Activated CD4-positive, alpha-beta T cell treated with anti-CD3 and anti-CD28 coated beads, Interleukin-2, amount 10 ng/mL, durations not matched to agents 7 days and 5 days (primary cell): ENCODE measurements around the gene TCTN1. TPM values are rescaled to one million over a fixed set of nuclear protein-coding genes. Genes with fewer than 3 reads are reported as not detected.
A peak's percentile ranks its signal among the peaks of the same experiment; 100 is the strongest.

Experiments
- CTCF ChIA-PET: fragments of 350-600 bp; sonication (Branson Sonifier 250); formaldehyde crosslinking; loops from one replicate; lab custom pipeline; 2021; ENCODE audit warnings: antibody characterized with exemption; lab: Charles Lee
- POLR2A ChIA-PET: fragments of 350-600 bp; sonication (Branson Sonifier 250); formaldehyde crosslinking; loops from one replicate; lab custom pipeline; 2021; ENCODE audit warnings: antibody characterized with exemption; lab: Charles Lee
- DNase-seq: peaks from one replicate; pipeline ENCODE4 v3.0.0-alpha.2; 2020
- H3K27ac Mint-ChIP-seq: one replicate; pipeline ENCODE4 v1.8.0; 2021; ENCODE audit warnings: mild to moderate bottlenecking, moderate library complexity, mixed read lengths
- H3K27me3 Mint-ChIP-seq: one replicate; pipeline ENCODE4 v1.8.0; 2021; ENCODE audit warnings: mixed read lengths
- H3K36me3 Mint-ChIP-seq: one replicate; pipeline ENCODE4 v1.8.0; 2021; ENCODE audit warnings: low read depth, mixed read lengths
- H3K4me1 Mint-ChIP-seq: one replicate; pipeline ENCODE4 v1.8.0; 2021; ENCODE audit warnings: mixed read lengths
- H3K4me3 Mint-ChIP-seq: one replicate; pipeline ENCODE4 v1.8.0; 2021; ENCODE audit warnings: mild to moderate bottlenecking, moderate library complexity, mixed read lengths
- H3K9me3 Mint-ChIP-seq: one replicate; pipeline ENCODE4 v1.8.0; 2021; ENCODE audit warnings: mixed read lengths
- total RNA-seq, 2 experiments: library from RNA; stranded (reverse); gene quantifications; one replicate each; pipeline ENCODE4 v1.2.3, GENCODE V29; 2021

Gene TCTN1
- total RNA-seq, 2 experiments from 2014 or later, result 4.3 to 5.2 TPM

GRCh38 chr12:110693731-110694130, 79.8 kb downstream of the TCTN1 start:
- Mint-ChIP-seq H3K9me3 (no peaks in the 10 kb centered on the region), H3K27ac (no peak overlapping the region), H3K4me1 (peaks cover 43% of the 10 kb centered on the region), H3K36me3 (no peaks in the 10 kb centered on the region), H3K27me3 (no peaks in the 10 kb centered on the region), H3K4me3 (no peak overlapping the region)
- ChIA-PET CTCF (interaction anchor here (0.7 kb wide), 1 partner anchor 12 kb away, joined by 4 read pairs; no protein-coding TSS in a partner anchor), POLR2A (no interaction called here)
- no peak for DNase-seq

- peaks cover 41% of the 10 kb centered on the region for H3K4me1 Mint-ChIP-seq
These were observed 80.5 kb downstream of the TCTN1 start for GRCh38 chr12:110694330-110694901.

GRCh38 chr12:110696283-110696682, 82.4 kb downstream of the TCTN1 start:
- H3K9me3 Mint-ChIP-seq, result no peaks in the 10 kb centered on the region
- CTCF ChIA-PET, result interaction anchor here (0.7 to 1.0 kb wide), 2 partner anchors 30 to 206 kb away, joined by 4 to 5 read pairs; no protein-coding TSS in a partner anchor
- no peak for DNase-seq
- no peaks in the 10 kb centered on the region for H3K27me3 Mint-ChIP-seq
- peaks cover 26% of the 10 kb centered on the region for H3K4me1 Mint-ChIP-seq
- H3K27ac Mint-ChIP-seq, result no peak overlapping the region
- H3K36me3 Mint-ChIP-seq, result no peaks in the 10 kb centered on the region
- H3K4me3 Mint-ChIP-seq, result no peak overlapping the region
- POLR2A ChIA-PET, result no interaction called here

More at GRCh38 chr12:110694330-110694901, 80.5 kb downstream of the TCTN1 start:
- DNase-seq, result no peak
- no peaks in the 10 kb centered on the region for H3K9me3 Mint-ChIP-seq
- ChIA-PET CTCF (no interaction called here), POLR2A (no interaction called here)
- no peaks in the 10 kb centered on the region for H3K36me3 Mint-ChIP-seq
- H3K27ac Mint-ChIP-seq, result no peak overlapping the region
- H3K27me3 Mint-ChIP-seq, result no peaks in the 10 kb centered on the region
- no peak overlapping the region for H3K4me3 Mint-ChIP-seq

- H3K4me1 Mint-ChIP-seq, result peaks cover 18% of the 10 kb centered on the region
- no peaks in the 10 kb centered on the region for H3K36me3 Mint-ChIP-seq
- CTCF ChIA-PET, result interaction anchor here (0.6 to 1.7 kb wide), 9 partner anchors 8 to 1397 kb away, joined by 3 to 6 read pairs (median 3); partner anchors contain the start of genes ARPC3, HVCN1 and TCTN1
- no peak overlapping the region for H3K4me3 Mint-ChIP-seq
- H3K27ac Mint-ChIP-seq, result no peak overlapping the region
- no peak for DNase-seq
- no peaks in the 10 kb centered on the region for H3K9me3 Mint-ChIP-seq
- no peaks in the 10 kb centered on the region for H3K27me3 Mint-ChIP-seq
- POLR2A ChIA-PET, result no interaction called here
These were observed 83.3 kb downstream of the TCTN1 start for GRCh38 chr12:110697236-110697635.

- H3K4me3 Mint-ChIP-seq, result no peak overlapping the region
- H3K36me3 Mint-ChIP-seq, result no peaks in the 10 kb centered on the region
- no peaks in the 10 kb centered on the region for H3K27me3 Mint-ChIP-seq
- peak overlapping the region; percentile 74 for H3K27ac Mint-ChIP-seq
- H3K9me3 Mint-ChIP-seq, result no peaks in the 10 kb centered on the region
- ChIA-PET POLR2A (no interaction called here), CTCF (interaction anchor here (0.5 to 1.7 kb wide), 9 partner anchors 9 to 1398 kb away, joined by 3 to 6 read pairs (median 3); partner anchors contain the start of genes ARPC3, HVCN1 and TCTN1)
- peak; percentile 90 for DNase-seq
- peaks cover 17% of the 10 kb centered on the region for H3K4me1 Mint-ChIP-seq
These were observed 84.4 kb downstream of the TCTN1 start for GRCh38 chr12:110698171-110698902.

Other genes starting within 250 kb of the TCTN1 start
- gene ANAPC7, start 210.4 kb upstream of the TCTN1 start, total RNA-seq, result 10 to 100 TPM; 61.8 to 67.7 TPM
- gene ARPC3, start 163.8 kb upstream of the TCTN1 start, total RNA-seq, result 100 to 1,000 TPM; 390 to 425 TPM
- 10 to 100 TPM; 19.0 to 21.2 TPM for gene GPN3, start 145.9 kb upstream of the TCTN1 start, total RNA-seq
- 10 to 100 TPM; 14.6 to 17.5 TPM for gene FAM216A, start 145.3 kb upstream of the TCTN1 start, total RNA-seq
- 100 to 1,000 TPM; 132 to 145 TPM for gene VPS29, start 112.0 kb upstream of the TCTN1 start, total RNA-seq
- gene RAD9B, start 111.8 kb upstream of the TCTN1 start, total RNA-seq, result under 1 TPM; 0.87 to 0.99 TPM
- 10 to 100 TPM; 25.7 to 29.2 TPM for gene PPTC7, start 30.8 kb upstream of the TCTN1 start, total RNA-seq
- 10 to 100 TPM; 16.0 to 18.7 TPM for gene HVCN1, start 75.0 kb downstream of the TCTN1 start, total RNA-seq
- gene PPP1CC, start 128.8 kb downstream of the TCTN1 start, total RNA-seq, result 100 to 1,000 TPM; 174 to 183 TPM
- not detected for gene CCDC63, start 232.9 kb downstream of the TCTN1 start, total RNA-seq